ENCODE data around the gene WDCP. TPM values are rescaled to one million over a fixed set of nuclear protein-coding genes. Genes with fewer than 3 reads are reported as not detected.

WDCP gene
- total and polyA plus RNA-seq, 4 donors = 2.1 to 9.1 (median 6.1) TPM

- 0 to 1% methylated on average over 37 to 41 of the region's 41 CpGs for WGBS, 2 donors
Observed at GRCh38 chr2:24076849-24077534, 29.8 kb upstream of the WDCP start.

GRCh38 chr2:24075915-24076848 lies 29.0 kb upstream of the WDCP start, which contains the start of gene SF3B6:
SF3B6 (minus strand) TSS chr2:24076326; CDS start chr2:24076229, 97 bp downstream.
- H3K27me3 ChIP-seq (ENCODE audit: control insufficient read depth in 3 of 3, insufficient read depth in 3 of 3, low read length in 2 of 3) = no peaks in the 10 kb centered on the region
- peaks cover 5 to 26% (median 9%) of the 10 kb centered on the region in 4 donors for H3K36me3 ChIP-seq (ENCODE audit: control insufficient read depth in 4 of 4, insufficient read depth in 4 of 4, low read length in 4 of 4)
- DNase-seq = peak; percentile 99 to 100 (median 99)
- H3K4me1 ChIP-seq (ENCODE audit: control insufficient read depth in 5 of 5, insufficient read depth in 5 of 5, low read length in 5 of 5) = peaks cover 0 to 18% (median 5%) of the 10 kb centered on the region in 5 donors
- WGBS, 2 donors = 1% methylated on average over 58 to 64 of the region's 64 CpGs
- H3K4me3 ChIP-seq = peak within 1 kb of the TSS; percentile 84
- ATAC-seq (ENCODE audit: insufficient read depth, low FRiP score) = peak; percentile 90
- H3K9me3 ChIP-seq (ENCODE audit: control insufficient read depth in 4 of 4, insufficient read depth in 3 of 4, low read length in 3 of 4) = no peaks in the 10 kb centered on the region
- peak within 1 kb of the TSS; percentile 88 to 98 for H3K27ac ChIP-seq (ENCODE audit: low read depth in 1 of 2, low read length in 1 of 2)
- TF ChIP-seq, protein P1, sequence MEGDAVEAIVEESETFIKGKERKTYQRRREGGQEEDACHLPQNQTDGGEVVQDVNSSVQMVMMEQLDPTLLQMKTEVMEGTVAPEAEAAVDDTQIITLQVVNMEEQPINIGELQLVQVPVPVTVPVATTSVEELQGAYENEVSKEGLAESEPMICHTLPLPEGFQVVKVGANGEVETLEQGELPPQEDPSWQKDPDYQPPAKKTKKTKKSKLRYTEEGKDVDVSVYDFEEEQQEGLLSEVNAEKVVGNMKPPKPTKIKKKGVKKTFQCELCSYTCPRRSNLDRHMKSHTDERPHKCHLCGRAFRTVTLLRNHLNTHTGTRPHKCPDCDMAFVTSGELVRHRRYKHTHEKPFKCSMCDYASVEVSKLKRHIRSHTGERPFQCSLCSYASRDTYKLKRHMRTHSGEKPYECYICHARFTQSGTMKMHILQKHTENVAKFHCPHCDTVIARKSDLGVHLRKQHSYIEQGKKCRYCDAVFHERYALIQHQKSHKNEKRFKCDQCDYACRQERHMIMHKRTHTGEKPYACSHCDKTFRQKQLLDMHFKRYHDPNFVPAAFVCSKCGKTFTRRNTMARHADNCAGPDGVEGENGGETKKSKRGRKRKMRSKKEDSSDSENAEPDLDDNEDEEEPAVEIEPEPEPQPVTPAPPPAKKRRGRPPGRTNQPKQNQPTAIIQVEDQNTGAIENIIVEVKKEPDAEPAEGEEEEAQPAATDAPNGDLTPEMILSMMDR (IDR thresholded peaks at IDR 0.05; ENCODE audit: control extremely low read depth, extremely low read depth) = no peak
- peak within 1 kb of the TSS; percentile 83 to 86 for H3K9ac ChIP-seq (ENCODE audit: insufficient read depth in 1 of 2, low read length in 2 of 2)

More at GRCh38 chr2:24076849-24077534, 29.8 kb upstream of the WDCP start:
- H3K27me3 ChIP-seq (ENCODE audit: control insufficient read depth in 3 of 3, insufficient read depth in 3 of 3, low read length in 2 of 3) = no peaks in the 10 kb centered on the region
- H3K4me3 ChIP-seq = peak overlapping the region; percentile 78
- DNase-seq (peak in 1 of 3 donors; percentile 33), ATAC-seq (ENCODE audit: insufficient read depth, low FRiP score) (no peak)
- H3K9ac ChIP-seq (ENCODE audit: insufficient read depth in 1 of 2, low read length in 2 of 2) = peak overlapping the region; percentile 60 to 63
- H3K9me3 ChIP-seq (ENCODE audit: control insufficient read depth in 4 of 4, insufficient read depth in 3 of 4, low read length in 3 of 4) = no peaks in the 10 kb centered on the region
- peaks cover 7 to 26% (median 10%) of the 10 kb centered on the region in 4 donors for H3K36me3 ChIP-seq (ENCODE audit: control insufficient read depth in 4 of 4, insufficient read depth in 4 of 4, low read length in 4 of 4)
- TF ChIP-seq, protein P1 (IDR thresholded peaks at IDR 0.05; ENCODE audit: control extremely low read depth, extremely low read depth) = no peak
- peaks cover 0 to 18% (median 5%) of the 10 kb centered on the region in 5 donors for H3K4me1 ChIP-seq (ENCODE audit: control insufficient read depth in 5 of 5, insufficient read depth in 5 of 5, low read length in 5 of 5)
- peak overlapping the region; percentile 88 to 98 for H3K27ac ChIP-seq (ENCODE audit: low read depth in 1 of 2, low read length in 1 of 2)

DNA sequence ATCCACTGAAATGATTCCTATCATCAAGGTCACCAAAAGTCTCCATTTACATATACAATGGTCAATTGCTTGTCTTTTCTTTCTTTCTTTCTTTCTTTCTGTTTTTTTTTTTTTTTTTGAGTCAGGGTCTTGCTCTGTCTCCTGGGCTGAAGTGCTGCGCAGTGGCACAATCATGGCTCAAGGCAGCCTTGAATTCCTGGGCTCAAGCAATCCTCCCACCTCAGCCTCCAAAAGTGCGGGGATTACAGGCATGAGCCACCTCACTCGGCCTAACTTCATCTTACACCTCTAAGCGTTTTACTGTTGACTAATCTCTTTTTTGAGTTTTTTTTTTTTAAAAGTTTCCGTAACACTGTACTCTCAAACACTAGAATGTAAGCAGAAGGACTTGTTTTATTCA lies 28.1 kb upstream of the WDCP start:
- Histone ChIP-seq H3K9me3 (ENCODE audit: control insufficient read depth in 4 of 4, insufficient read depth in 3 of 4, low read length in 3 of 4) (no peaks in the 10 kb centered on the region), H3K36me3 (ENCODE audit: control insufficient read depth in 4 of 4, insufficient read depth in 4 of 4, low read length in 4 of 4) (peaks cover under 1 to 24% (median 6%) of the 10 kb centered on the region in 4 donors), H3K9ac (ENCODE audit: insufficient read depth in 1 of 2, low read length in 2 of 2) (peak overlapping the region; percentile 83 to 86), H3K27ac (ENCODE audit: low read depth in 1 of 2, low read length in 1 of 2) (no peak overlapping the region), H3K4me1 (ENCODE audit: control insufficient read depth in 5 of 5, insufficient read depth in 5 of 5, low read length in 5 of 5) (peaks cover 0 to 18% (median 5%) of the 10 kb centered on the region in 5 donors), H3K4me3 (no peak overlapping the region), H3K27me3 (ENCODE audit: control insufficient read depth in 3 of 3, insufficient read depth in 3 of 3, low read length in 2 of 3) (no peaks in the 10 kb centered on the region)
- WGBS, 2 donors = 63 to 75% methylated on average over 5 of the region's 5 CpGs
- DNase-seq (no peak), ATAC-seq (ENCODE audit: insufficient read depth, low FRiP score) (no peak)
- TF ChIP-seq, protein P1 (IDR thresholded peaks at IDR 0.05; ENCODE audit: control extremely low read depth, extremely low read depth) = no peak

All from lung (tissue), 12 donors.